ENCODE results near the gene MYDGF.

Gene MYDGF

GRCh38 chr19:4662812-4663211 is 7.3 kb downstream of the MYDGF start:
- H3K4me1 ChIP-seq (ENCODE audit: control insufficient read depth, low read depth, low read length) = no peaks in the 10 kb centered on the region
- peaks cover 13% of the 10 kb centered on the region for H3K36me3 ChIP-seq (ENCODE audit: control insufficient read depth, low read depth, low read length)
- H3K4me3 ChIP-seq (ENCODE audit: low read length) = no peak overlapping the region
- H3K27me3 ChIP-seq (ENCODE audit: control insufficient read depth, insufficient read depth, low read length) = no peaks in the 10 kb centered on the region
- no peaks in the 10 kb centered on the region for H3K9me3 ChIP-seq (ENCODE audit: control insufficient read depth, low read depth, low read length)
- H3K9ac ChIP-seq (ENCODE audit: low read length) = no peak overlapping the region
- H3K27ac ChIP-seq (ENCODE audit: low read length) = no peak overlapping the region

DNA sequence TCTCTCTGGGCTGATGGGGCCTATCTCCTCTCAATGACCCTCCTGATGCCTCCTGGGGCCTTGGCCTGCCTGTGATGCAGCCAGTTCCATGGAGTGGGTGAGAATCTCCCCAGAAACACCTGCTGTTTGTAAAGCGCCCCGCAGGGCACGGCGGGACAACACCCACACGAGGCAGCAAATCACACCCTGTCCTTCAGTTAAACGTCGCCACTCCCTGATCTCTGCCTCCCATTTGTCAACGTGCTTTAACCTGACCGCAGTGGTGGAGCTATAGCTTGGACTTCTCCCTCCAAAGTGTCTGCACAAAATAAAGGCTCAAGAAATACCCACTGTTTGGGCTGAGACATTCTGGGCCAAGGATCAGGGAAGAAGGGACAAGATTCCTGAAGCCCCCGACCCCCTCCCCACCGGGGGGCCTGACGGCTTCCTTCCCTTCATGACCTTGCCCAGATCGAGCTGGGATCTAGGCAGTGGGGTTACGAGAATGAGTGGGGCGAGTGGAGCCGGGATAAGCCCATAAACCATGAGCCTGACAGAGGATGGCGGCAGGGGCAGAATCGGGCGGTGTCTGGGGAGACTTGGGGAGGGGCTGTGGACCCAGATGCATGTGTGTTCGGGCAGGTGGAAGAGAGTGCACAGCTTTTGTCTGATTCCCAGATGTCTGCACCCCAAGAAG is 8.0 kb downstream of the MYDGF start:
- no peak overlapping the region for H3K4me3 ChIP-seq (ENCODE audit: low read length)
- no peaks in the 10 kb centered on the region for H3K4me1 ChIP-seq (ENCODE audit: control insufficient read depth, low read depth, low read length)
- H3K27ac ChIP-seq (ENCODE audit: low read length) = no peak overlapping the region
- H3K27me3 ChIP-seq (ENCODE audit: control insufficient read depth, insufficient read depth, low read length) = no peaks in the 10 kb centered on the region
- H3K36me3 ChIP-seq (ENCODE audit: control insufficient read depth, low read depth, low read length) = peaks cover 16% of the 10 kb centered on the region
- no peak overlapping the region for H3K9ac ChIP-seq (ENCODE audit: low read length)
- H3K9me3 ChIP-seq (ENCODE audit: control insufficient read depth, low read depth, low read length) = no peaks in the 10 kb centered on the region

DNA sequence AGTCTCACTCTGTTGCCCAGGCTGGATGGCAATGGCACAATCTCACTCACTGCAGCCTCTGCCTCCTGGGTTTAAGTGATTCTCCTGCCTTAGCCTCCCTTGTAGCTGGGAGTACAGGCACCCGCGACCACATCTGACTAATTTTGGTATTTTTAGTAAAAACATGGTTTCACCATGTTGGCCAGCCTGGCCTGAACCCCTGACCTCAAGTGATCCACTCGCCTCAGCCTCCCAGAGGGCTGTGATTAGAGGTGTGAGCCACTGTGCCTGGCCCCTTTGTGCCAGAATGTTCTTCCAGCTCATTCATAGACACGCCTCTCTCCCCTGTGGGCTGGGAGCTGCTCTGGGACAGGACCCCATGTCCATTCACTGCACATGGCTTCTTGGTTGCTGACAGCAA is 9.1 kb downstream of the MYDGF start:
- H3K27ac ChIP-seq (ENCODE audit: low read length) = no peak overlapping the region

GRCh38 chr19:4660181-4660791 is 9.9 kb downstream of the MYDGF start:
- Histone ChIP-seq H3K9ac (ENCODE audit: low read length) (no peak overlapping the region), H3K36me3 (ENCODE audit: control insufficient read depth, low read depth, low read length) (peaks cover 16% of the 10 kb centered on the region), H3K4me1 (ENCODE audit: control insufficient read depth, low read depth, low read length) (no peaks in the 10 kb centered on the region), H3K27ac (ENCODE audit: low read length) (no peak overlapping the region), H3K4me3 (ENCODE audit: low read length) (no peak overlapping the region), H3K9me3 (ENCODE audit: control insufficient read depth, low read depth, low read length) (no peaks in the 10 kb centered on the region), H3K27me3 (ENCODE audit: control insufficient read depth, insufficient read depth, low read length) (no peaks in the 10 kb centered on the region)

More for the DNA sequence above, 9.1 kb downstream of the MYDGF start:
- no peak overlapping the region for H3K4me3 ChIP-seq (ENCODE audit: low read length)
- no peaks in the 10 kb centered on the region for H3K9me3 ChIP-seq (ENCODE audit: control insufficient read depth, low read depth, low read length)
- no peak overlapping the region for H3K9ac ChIP-seq (ENCODE audit: low read length)
- no peaks in the 10 kb centered on the region for H3K4me1 ChIP-seq (ENCODE audit: control insufficient read depth, low read depth, low read length)
- H3K36me3 ChIP-seq (ENCODE audit: control insufficient read depth, low read depth, low read length) = peaks cover 16% of the 10 kb centered on the region
- no peaks in the 10 kb centered on the region for H3K27me3 ChIP-seq (ENCODE audit: control insufficient read depth, insufficient read depth, low read length)

- H3K9ac ChIP-seq (ENCODE audit: low read length) = no peak overlapping the region
- H3K4me1 ChIP-seq (ENCODE audit: control insufficient read depth, low read depth, low read length) = no peaks in the 10 kb centered on the region
- H3K9me3 ChIP-seq (ENCODE audit: control insufficient read depth, low read depth, low read length) = no peaks in the 10 kb centered on the region
- H3K27ac ChIP-seq (ENCODE audit: low read length) = no peak overlapping the region
- peaks cover 19% of the 10 kb centered on the region for H3K36me3 ChIP-seq (ENCODE audit: control insufficient read depth, low read depth, low read length)
- H3K4me3 ChIP-seq (ENCODE audit: low read length) = no peak overlapping the region
- H3K27me3 ChIP-seq (ENCODE audit: control insufficient read depth, insufficient read depth, low read length) = no peaks in the 10 kb centered on the region
These were observed 12.3 kb downstream of the MYDGF start for GRCh38 chr19:4657835-4658234.

GRCh38 chr19:4657262-4657661 is 12.9 kb downstream of the MYDGF start:
- H3K27me3 ChIP-seq (ENCODE audit: control insufficient read depth, insufficient read depth, low read length) = no peaks in the 10 kb centered on the region
- H3K9me3 ChIP-seq (ENCODE audit: control insufficient read depth, low read depth, low read length) = no peaks in the 10 kb centered on the region
- no peak overlapping the region for H3K4me3 ChIP-seq (ENCODE audit: low read length)
- H3K9ac ChIP-seq (ENCODE audit: low read length) = no peak overlapping the region
- no peak overlapping the region for H3K27ac ChIP-seq (ENCODE audit: low read length)
- peaks cover 19% of the 10 kb centered on the region for H3K36me3 ChIP-seq (ENCODE audit: control insufficient read depth, low read depth, low read length)
- H3K4me1 ChIP-seq (ENCODE audit: control insufficient read depth, low read depth, low read length) = no peaks in the 10 kb centered on the region

- no peaks in the 10 kb centered on the region for H3K27me3 ChIP-seq (ENCODE audit: control insufficient read depth, insufficient read depth, low read length)
- no peaks in the 10 kb centered on the region for H3K9me3 ChIP-seq (ENCODE audit: control insufficient read depth, low read depth, low read length)
- no peak overlapping the region for H3K4me3 ChIP-seq (ENCODE audit: low read length)
- no peak overlapping the region for H3K27ac ChIP-seq (ENCODE audit: low read length)
- no peaks in the 10 kb centered on the region for H3K4me1 ChIP-seq (ENCODE audit: control insufficient read depth, low read depth, low read length)
- H3K9ac ChIP-seq (ENCODE audit: low read length) = no peak overlapping the region
- peaks cover 19% of the 10 kb centered on the region for H3K36me3 ChIP-seq (ENCODE audit: control insufficient read depth, low read depth, low read length)
These were observed 14.0 kb downstream of the MYDGF start for GRCh38 chr19:4656102-4656501.

- Histone ChIP-seq H3K9ac (ENCODE audit: low read length) (no peak overlapping the region), H3K36me3 (ENCODE audit: control insufficient read depth, low read depth, low read length) (peaks cover 15% of the 10 kb centered on the region), H3K9me3 (ENCODE audit: control insufficient read depth, low read depth, low read length) (no peaks in the 10 kb centered on the region), H3K27me3 (ENCODE audit: control insufficient read depth, insufficient read depth, low read length) (no peaks in the 10 kb centered on the region), H3K27ac (ENCODE audit: low read length) (no peak overlapping the region), H3K4me1 (ENCODE audit: control insufficient read depth, low read depth, low read length) (no peaks in the 10 kb centered on the region), H3K4me3 (ENCODE audit: low read length) (no peak overlapping the region)
These were observed 15.4 kb downstream of the MYDGF start for GRCh38 chr19:4654437-4655361.

GRCh38 chr19:4653793-4654436 is 16.2 kb downstream of the MYDGF start:
- H3K27ac ChIP-seq (ENCODE audit: low read length) = no peak overlapping the region
- no peak overlapping the region for H3K9ac ChIP-seq (ENCODE audit: low read length)
- H3K27me3 ChIP-seq (ENCODE audit: control insufficient read depth, insufficient read depth, low read length) = no peaks in the 10 kb centered on the region

GRCh38 chr19:4652075-4652474 is 18.1 kb downstream of the MYDGF start:
- H3K9ac ChIP-seq (ENCODE audit: low read length) = no peak overlapping the region
- H3K27ac ChIP-seq (ENCODE audit: low read length) = no peak overlapping the region
- H3K27me3 ChIP-seq (ENCODE audit: control insufficient read depth, insufficient read depth, low read length) = no peaks in the 10 kb centered on the region
- no peak overlapping the region for H3K4me3 ChIP-seq (ENCODE audit: low read length)
- no peaks in the 10 kb centered on the region for H3K9me3 ChIP-seq (ENCODE audit: control insufficient read depth, low read depth, low read length)
- H3K4me1 ChIP-seq (ENCODE audit: control insufficient read depth, low read depth, low read length) = no peaks in the 10 kb centered on the region
- peaks cover 3% of the 10 kb centered on the region for H3K36me3 ChIP-seq (ENCODE audit: control insufficient read depth, low read depth, low read length)

More at GRCh38 chr19:4653793-4654436, 16.2 kb downstream of the MYDGF start:
- H3K4me3 ChIP-seq (ENCODE audit: low read length) = no peak overlapping the region
- H3K4me1 ChIP-seq (ENCODE audit: control insufficient read depth, low read depth, low read length) = no peaks in the 10 kb centered on the region
- H3K36me3 ChIP-seq (ENCODE audit: control insufficient read depth, low read depth, low read length) = peaks cover 13% of the 10 kb centered on the region
- no peaks in the 10 kb centered on the region for H3K9me3 ChIP-seq (ENCODE audit: control insufficient read depth, low read depth, low read length)

- Histone ChIP-seq H3K27ac (ENCODE audit: low read length) (no peak overlapping the region), H3K36me3 (ENCODE audit: control insufficient read depth, low read depth, low read length) (peaks cover 3% of the 10 kb centered on the region), H3K4me3 (ENCODE audit: low read length) (no peak overlapping the region), H3K9ac (ENCODE audit: low read length) (no peak overlapping the region), H3K9me3 (ENCODE audit: control insufficient read depth, low read depth, low read length) (no peaks in the 10 kb centered on the region), H3K27me3 (ENCODE audit: control insufficient read depth, insufficient read depth, low read length) (no peaks in the 10 kb centered on the region), H3K4me1 (ENCODE audit: control insufficient read depth, low read depth, low read length) (no peaks in the 10 kb centered on the region)
These were observed 20.0 kb downstream of the MYDGF start for GRCh38 chr19:4650159-4650558.
